Placental pericyte (primary cell): ENCODE results near the gene CYB561. TPM values are rescaled to one million over a fixed set of nuclear protein-coding genes. Genes with fewer than 3 reads are reported as not detected.

Experiments used
- small RNA-seq: library from RNA; depleted of rRNA; stranded (forward); fragments of <200 nt; gene quantifications from one replicate; pipeline ENCODE3, GENCODE V24; 2012; ENCODE audit warnings: low replicate concordance
- total RNA-seq: library from RNA; depleted of rRNA; stranded (reverse); fragments of >200 nt; gene quantifications from 2 replicates; pipeline ENCODE4 v1.2.3, GENCODE V29; 2012

CYB561 gene, protein sequence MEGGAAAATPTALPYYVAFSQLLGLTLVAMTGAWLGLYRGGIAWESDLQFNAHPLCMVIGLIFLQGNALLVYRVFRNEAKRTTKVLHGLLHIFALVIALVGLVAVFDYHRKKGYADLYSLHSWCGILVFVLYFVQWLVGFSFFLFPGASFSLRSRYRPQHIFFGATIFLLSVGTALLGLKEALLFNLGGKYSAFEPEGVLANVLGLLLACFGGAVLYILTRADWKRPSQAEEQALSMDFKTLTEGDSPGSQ
- total RNA-seq, result 11.9 and 18.6 TPM in 2 replicates

DNA sequence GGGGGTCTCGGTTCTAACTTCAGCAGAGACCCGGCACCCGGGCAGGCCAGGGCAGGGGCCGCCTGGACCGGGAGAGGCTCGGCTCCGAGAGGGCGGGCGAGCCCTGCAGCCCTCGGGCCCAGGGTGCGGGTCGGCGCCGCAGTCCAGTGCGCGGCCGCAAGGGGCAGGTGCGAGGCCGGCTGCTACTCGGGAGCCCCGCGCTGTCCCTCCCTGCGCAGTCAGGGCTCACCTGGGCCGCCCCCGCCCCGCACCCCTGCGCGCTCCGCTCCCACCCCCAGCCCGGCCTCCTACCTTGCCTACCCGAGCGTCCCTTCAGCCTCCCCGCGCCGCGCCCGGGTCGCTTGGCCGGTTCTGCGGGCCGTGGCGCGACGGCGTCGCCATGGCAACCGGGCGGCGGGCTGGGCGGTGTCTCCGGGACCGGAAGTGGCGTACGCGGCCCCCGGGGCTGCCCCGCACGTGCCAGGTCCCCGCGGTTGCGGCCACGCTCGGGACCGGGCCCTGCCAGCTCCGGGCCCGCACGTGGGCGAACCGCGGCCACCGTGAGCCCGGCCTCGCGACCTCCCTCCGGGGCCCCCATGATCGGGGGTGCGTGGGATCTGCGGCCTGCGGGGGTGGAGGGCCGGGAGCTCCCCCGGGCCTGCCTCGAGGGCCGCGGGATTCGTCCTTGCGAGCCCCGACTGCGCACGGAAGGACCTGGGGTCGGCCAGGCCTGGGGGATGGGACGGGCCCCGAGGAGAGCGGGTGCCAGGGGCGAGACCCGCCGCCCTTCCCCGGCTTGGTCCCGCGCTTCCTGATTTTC lies at the start of gene CYB561:
CYB561 (minus strand) TSS at position 353 of the 799 bp plus-strand sequence. CDS start 8,759 bp downstream, outside the sequence.

GRCh38 chr17:63476854-63477479 lies 30.9 kb upstream of the CYB561 start, which contains the start of gene ACE:
TSS of gene ACE (plus strand) at chr17:63477061. CDS start at chr17:63477095, 34 bp downstream.

Small RNA genes within 50 kb of the gene (small RNA-seq; reads per million reads assigned to genes)
- gene AC005828.6, result not detected

Other genes starting within 250 kb of the CYB561 start
- 0.14 and 0.44 TPM in 2 replicates for gene ACE, start 30.8 kb upstream of the CYB561 start, total RNA-seq
- 0.14 TPM in 1 of 2 replicates, not detected in the other for gene KCNH6, start 77.1 kb upstream of the CYB561 start, total RNA-seq
- 28.0 and 45.7 TPM in 2 replicates for gene DCAF7, start 104.2 kb upstream of the CYB561 start, total RNA-seq
- gene TACO1, start 154.6 kb upstream of the CYB561 start, total RNA-seq, result 14.2 and 23.5 TPM in 2 replicates
- gene MAP3K3, start 176.1 kb upstream of the CYB561 start, total RNA-seq, result 41.1 and 43.2 TPM in 2 replicates